Gastroesophageal sphincter (tissue), 4 donors: ENCODE measurements around the gene FLYWCH2. TPM values are rescaled to one million over a fixed set of nuclear protein-coding genes. Genes with fewer than 3 reads are reported as not detected.

Source experiments
- ATAC-seq: fragments of 150-250 bp; one replicate; pipeline ENCODE4 v1.9.1; 2016; ENCODE audit warnings: mild to moderate bottlenecking, moderate library complexity
- H3K27ac ChIP-seq, 4 donors: fragments of 200-600 bp; sonication (generic) in 3 of 4; 1 replicate in 3 of 4; 2 replicates in 1 of 4; pipeline ENCODE4 v1.5.1; 2016 to 2019
- H3K27me3 ChIP-seq: fragments of 200-600 bp; sonication (generic); one replicate; pipeline ENCODE4 v1.5.1; 2019
- H3K36me3 ChIP-seq, 2 donors: fragments of 200-600 bp; sonication (generic); one replicate each; pipeline ENCODE4 v1.5.1; 2019; ENCODE audit warnings: control low read depth in 1 of 2
- H3K4me1 ChIP-seq, 3 donors: fragments of 200-600 bp; sonication (generic); 1 replicate in 2 of 3; 2 replicates in 1 of 3; pipeline ENCODE4 v1.5.1; 2016 to 2019; ENCODE audit warnings: control low read depth in 2 of 3
- H3K4me3 ChIP-seq, 2 donors: fragments of 200-600 bp; sonication (generic); one replicate each; pipeline ENCODE4 v1.5.1; 2019; ENCODE audit warnings: mild to moderate bottlenecking in 1 of 2, moderate library complexity in 1 of 2
- H3K9me3 ChIP-seq, 3 donors: fragments of 200-600 bp; sonication (generic); one replicate each; pipeline ENCODE4 v1.5.1; 2017 to 2019; ENCODE audit warnings: control low read depth in 2 of 3
- CTCF ChIP-seq, 4 experiments: fragments of 200-600 bp in 2 of 4; fragments of 450-650 bp in 2 of 4; sonication (generic) in 1 of 4; IDR thresholded peaks; one replicate each; pipeline ENCODE4 v1.5.1; 2017 to 2019; ENCODE audit warnings: antibody characterized with exemption in 4 of 4, mild to moderate bottlenecking in 2 of 4, moderate library complexity in 2 of 4
- EP300 ChIP-seq: sonication (generic); formaldehyde crosslinking; IDR thresholded peaks from one replicate; pipeline ENCODE4 v1.6.1; 2017; ENCODE audit warnings: antibody characterized with exemption, mild to moderate bottlenecking
- POLR2A ChIP-seq, 2 donors: fragments of 450-650 bp; IDR thresholded peaks; one replicate each; pipeline ENCODE4 v1.6.1; 2017; ENCODE audit warnings: antibody characterized with exemption in 2 of 2, mild to moderate bottlenecking in 2 of 2, moderate library complexity in 1 of 2
- POLR2AphosphoS5 ChIP-seq: sonication (generic); formaldehyde crosslinking; IDR thresholded peaks from one replicate; pipeline ENCODE4 v1.6.1; 2017; ENCODE audit warnings: antibody characterized with exemption
- WGBS, 2 donors: methylation state at CpG; one replicate each; pipeline ENCODE4 v1.1.5; 2018; ENCODE audit warnings: low coverage in 1 of 2; 5-methylcytosine and 5-hydroxymethylcytosine counted together
- total RNA-seq, 4 donors: library from RNA; depleted of rRNA; stranded (reverse); fragments of >200 nt; gene quantifications; one replicate each; pipeline ENCODE4 v1.1.0, GENCODE V29; 2016

FLYWCH2 gene
- total RNA-seq, 4 donors from 2014 or later, result 21.9 to 69.1 (median 38.8) TPM

GRCh38 chr16:2854700-2855309 is 28.2 kb upstream of the FLYWCH2 start:
- Histone ChIP-seq H3K36me3 (no peaks in the 10 kb centered on the region), H3K9me3 (peaks cover 0 to 18% (median 0%) of the 10 kb centered on the region in 3 donors), H3K4me3 (no peak overlapping the region), H3K27me3 (peaks cover 93% of the 10 kb centered on the region), H3K27ac (no peak overlapping the region), H3K4me1 (peaks cover 0 to 10% (median 0%) of the 10 kb centered on the region in 3 donors)
- ATAC-seq, result no peak
- TF ChIP-seq EP300 (no peak), POLR2A (IDR thresholded peaks at IDR 0.05) (no peak), CTCF (IDR thresholded peaks at IDR 0.05) (no peak), POLR2AphosphoS5 (no peak)
- 32 to 48% methylated on average over 3 to 4 of the region's 5 CpGs for WGBS, 2 donors

GRCh38 chr16:2855536-2855935 is 27.5 kb upstream of the FLYWCH2 start:
- Histone ChIP-seq H3K9me3 (peaks cover 0 to 25% (median 0%) of the 10 kb centered on the region in 3 donors), H3K4me3 (no peak overlapping the region), H3K36me3 (no peaks in the 10 kb centered on the region), H3K4me1 (peaks cover 0 to 10% (median 0%) of the 10 kb centered on the region in 3 donors), H3K27ac (no peak overlapping the region), H3K27me3 (peaks cover 93% of the 10 kb centered on the region)
- TF ChIP-seq POLR2AphosphoS5 (no peak), POLR2A (IDR thresholded peaks at IDR 0.05) (no peak), EP300 (no peak), CTCF (IDR thresholded peaks at IDR 0.05) (no peak)
- ATAC-seq, result no peak
- WGBS, 2 donors, result no CpG with 5 or more reads among the region's 6 CpGs

GRCh38 chr16:2856061-2856670 is 26.8 kb upstream of the FLYWCH2 start:
- H3K27ac ChIP-seq, result no peak overlapping the region
- ATAC-seq, result no peak
- no peak overlapping the region for H3K4me3 ChIP-seq
- H3K36me3 ChIP-seq, result no peaks in the 10 kb centered on the region
- H3K9me3 ChIP-seq, result peaks cover 0 to 31% (median 0%) of the 10 kb centered on the region in 3 donors
- TF ChIP-seq EP300 (no peak), CTCF (IDR thresholded peaks at IDR 0.05) (no peak), POLR2AphosphoS5 (no peak), POLR2A (IDR thresholded peaks at IDR 0.05) (no peak)
- 50 to 76% methylated on average over 2 to 13 of the region's 14 CpGs for WGBS, 2 donors
- H3K4me1 ChIP-seq, result peaks cover 0 to 10% (median 0%) of the 10 kb centered on the region in 3 donors
- H3K27me3 ChIP-seq, result peaks cover 92% of the 10 kb centered on the region

DNA sequence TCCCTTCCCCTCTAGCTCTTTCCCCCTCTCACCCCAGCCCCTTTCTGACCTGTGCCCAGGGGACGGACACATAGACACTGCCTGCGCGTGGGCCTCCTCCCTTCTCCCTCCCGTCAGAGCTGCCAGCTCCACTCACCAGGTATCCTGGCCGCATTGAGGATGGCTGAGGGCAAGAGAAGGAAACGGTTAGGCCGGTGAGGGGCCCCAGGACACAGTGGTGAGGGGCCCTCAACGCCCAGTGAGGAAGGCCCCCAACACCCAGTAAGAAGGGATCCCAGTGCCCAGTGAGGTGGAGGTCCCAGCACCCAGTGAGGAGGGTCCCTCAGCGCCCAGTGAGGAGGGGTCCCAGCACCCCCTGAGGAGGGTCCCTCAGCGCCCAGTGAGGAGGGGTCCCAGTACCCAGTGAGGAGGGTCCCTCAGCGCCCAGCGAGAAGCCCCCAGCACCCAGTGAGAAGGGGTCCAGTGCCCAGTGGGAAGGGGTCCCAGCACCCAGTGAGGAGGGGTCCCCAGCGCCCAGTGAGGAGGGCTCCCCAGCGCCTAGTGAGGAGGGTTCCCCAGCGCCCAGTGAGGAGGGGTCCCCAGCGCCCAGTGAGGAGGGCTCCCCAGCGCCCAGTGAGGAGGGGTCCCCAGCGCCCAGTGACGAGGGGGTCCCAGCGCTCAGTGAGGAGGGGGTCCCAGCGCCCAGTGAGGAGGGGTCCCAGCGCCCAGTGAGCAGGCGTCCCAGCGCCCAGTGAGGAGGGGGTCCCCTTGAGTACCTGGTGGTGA is 26.1 kb upstream of the FLYWCH2 start:
- Histone ChIP-seq H3K4me3 (no peak overlapping the region), H3K27me3 (peaks cover 94% of the 10 kb centered on the region), H3K27ac (no peak overlapping the region), H3K9me3 (peaks cover 0 to 32% (median 0%) of the 10 kb centered on the region in 3 donors), H3K4me1 (peaks cover 0 to 10% (median 0%) of the 10 kb centered on the region in 3 donors), H3K36me3 (no peaks in the 10 kb centered on the region)
- TF ChIP-seq CTCF (IDR thresholded peaks at IDR 0.05), result no peak
- TF ChIP-seq POLR2AphosphoS5, result no peak
- TF ChIP-seq POLR2A (IDR thresholded peaks at IDR 0.05), result no peak
- no peak for TF ChIP-seq EP300
- no peak for ATAC-seq
- no CpG with 5 or more reads among the region's 24 CpGs for WGBS, 2 donors
